Measurements from ENCODE around the gene NAALADL2.
"Not testable (repeated sequence)": the region's sequence is repeated elsewhere in the genome, so short reads cannot be mapped to it uniquely, and the experiment has no call there.

- not testable (repeated sequence) for TF ChIP-seq CTCF, EP300, POLR2A, POLR2AphosphoS5 (IDR thresholded peaks at IDR 0.05)
Measured at GRCh38 chr3:175131866-175132265, 272.7 kb downstream of the NAALADL2 start.

Measured in upper lobe of left lung (tissue), 4 donors.